ENCODE results near the gene MTHFS. TPM values are rescaled to one million over a fixed set of nuclear protein-coding genes. Genes with fewer than 3 reads are reported as not detected.
"Not testable (repeated sequence)": the region's sequence is repeated elsewhere in the genome, so short reads cannot be mapped to it uniquely, and the experiment has no call there.

Gene MTHFS
- total RNA-seq, 1 experiment from 2014 or later, result 51.9 TPM

DNA sequence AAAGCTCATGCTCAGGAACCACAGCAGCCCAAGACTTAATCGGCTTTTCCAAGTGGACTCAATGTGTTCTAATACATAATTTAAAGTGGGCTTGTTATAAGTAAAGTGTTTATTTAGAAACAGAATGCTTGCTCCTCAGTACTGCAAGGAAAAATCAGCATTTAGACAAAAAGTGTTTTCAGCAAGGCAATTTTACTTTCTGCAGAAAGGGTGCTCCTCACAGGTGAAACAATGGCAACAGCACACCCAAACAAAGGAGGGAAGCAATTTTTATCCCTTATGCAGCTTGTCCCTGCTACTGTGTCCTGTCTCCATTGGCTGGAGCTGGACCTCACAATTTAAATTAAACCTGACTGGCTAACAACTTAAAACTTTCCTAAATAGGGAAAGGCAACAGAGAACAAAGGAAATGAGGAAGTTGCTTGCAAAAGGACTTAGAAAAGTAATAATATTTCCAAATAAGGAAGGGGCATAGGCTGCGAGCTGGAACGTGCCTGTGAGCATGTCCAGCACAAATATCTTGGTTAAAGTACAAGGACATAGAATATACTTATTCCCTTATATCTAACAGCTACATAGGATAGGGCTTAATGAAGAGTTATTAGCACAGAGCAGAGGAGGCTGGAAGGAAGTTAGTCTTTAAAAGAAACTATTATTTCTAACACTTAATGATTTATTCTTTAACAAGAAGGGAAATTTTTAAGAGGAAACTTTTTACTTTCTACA is 19.1 kb upstream of the MTHFS start:
- DNase-seq (ENCODE audit: low spot score), result not testable (repeated sequence)

DNA sequence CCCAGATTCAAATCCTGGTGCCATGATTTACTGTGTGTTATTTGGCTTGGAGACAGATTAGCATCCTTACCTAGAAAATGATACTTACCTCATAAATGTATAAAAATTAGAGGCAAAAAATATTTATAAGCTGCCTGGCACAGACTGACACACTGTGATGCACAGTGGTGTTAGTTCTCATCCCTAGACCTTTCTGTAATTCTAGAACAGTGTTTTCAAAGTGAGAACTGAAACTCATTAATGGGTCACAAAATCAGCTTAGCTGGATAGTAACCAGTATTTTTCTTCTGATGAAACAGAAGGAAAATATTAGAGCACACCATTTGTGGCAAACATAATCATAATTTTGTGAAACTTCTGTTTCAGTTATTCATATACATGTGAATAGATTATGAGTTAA is 17.9 kb upstream of the MTHFS start:
- no peak for DNase-seq (ENCODE audit: low spot score)

- not testable (repeated sequence) for DNase-seq (ENCODE audit: low spot score)
These were observed 12.9 kb upstream of the MTHFS start for GRCh38 chr15:79909556-79910335.

DNA sequence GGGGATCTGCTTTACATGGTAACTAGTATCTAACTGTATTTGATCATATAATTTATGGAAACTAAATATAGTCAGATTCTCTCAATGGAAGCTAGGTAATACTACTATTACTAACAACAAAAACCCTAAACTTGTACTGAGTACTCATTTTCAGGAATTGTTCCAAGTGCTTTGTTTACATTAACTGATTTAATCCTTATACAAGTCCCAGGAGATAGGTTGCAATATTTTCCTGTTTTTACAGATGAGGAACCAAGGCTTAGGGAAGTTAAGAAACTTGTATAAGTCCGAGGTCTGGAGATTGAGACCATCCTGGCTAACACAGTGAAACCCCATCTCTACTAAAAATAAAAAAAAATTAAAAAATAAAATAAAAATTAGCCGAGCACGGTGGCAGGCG is 7.5 kb upstream of the MTHFS start:
- DNase-seq (ENCODE audit: low spot score), result no peak

DNA sequence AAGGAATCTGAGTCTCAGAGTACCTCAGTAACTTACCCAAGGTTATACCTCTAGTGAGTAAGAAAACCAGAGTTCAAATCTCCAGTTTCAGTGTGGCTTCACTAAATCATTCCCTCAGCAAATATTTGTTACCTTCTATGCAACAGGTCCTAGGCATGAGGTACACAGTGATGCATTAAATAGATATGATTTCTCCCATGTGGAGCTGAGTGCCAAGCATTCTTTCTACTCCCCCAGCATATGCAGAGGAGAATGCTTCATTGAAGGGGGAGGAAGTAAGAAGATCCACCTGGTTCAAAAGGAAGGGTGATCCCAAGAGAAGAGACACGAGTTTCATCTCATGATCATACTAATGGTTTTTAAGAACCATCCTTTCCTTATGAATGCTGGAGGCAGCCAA is 6.8 kb upstream of the MTHFS start:
- DNase-seq (ENCODE audit: low spot score), result no peak

- no peak for DNase-seq (ENCODE audit: low spot score)
These were observed 6.3 kb upstream of the MTHFS start for GRCh38 chr15:79903144-79903543.

GRCh38 chr15:79901958-79902357 is 5.1 kb upstream of the MTHFS start:
- no peak for DNase-seq (ENCODE audit: low spot score)

GRCh38 chr15:79900818-79901378 is 4.1 kb upstream of the MTHFS start:
- DNase-seq (ENCODE audit: low spot score), result not testable (repeated sequence)

DNA sequence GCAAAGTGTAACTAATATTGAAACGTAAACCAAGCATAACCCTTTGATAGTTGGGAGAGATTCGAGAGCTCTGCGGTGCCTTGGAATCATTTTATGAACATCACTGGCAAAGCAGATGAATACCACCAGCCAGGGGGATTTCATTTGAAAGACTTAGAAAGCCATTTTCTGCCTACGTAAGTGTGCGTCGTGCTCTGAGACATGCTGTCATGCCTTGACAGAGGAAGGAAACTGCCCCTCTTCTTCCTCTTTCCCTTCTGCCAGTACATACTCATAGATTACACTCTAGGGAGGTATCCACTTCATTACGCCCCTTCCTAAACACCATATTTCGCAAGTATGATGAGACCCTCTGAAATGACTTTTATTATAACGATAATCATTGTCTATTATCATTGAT is 3.3 kb upstream of the MTHFS start:
- no peak for DNase-seq (ENCODE audit: low spot score)

GRCh38 chr15:79898786-79899185 is 2.0 kb upstream of the MTHFS start:
- DNase-seq (ENCODE audit: low spot score), result not testable (repeated sequence)

GRCh38 chr15:79898369-79898768 is 1.6 kb upstream of the MTHFS start:
- DNase-seq (ENCODE audit: low spot score), result no peak

- DNase-seq (ENCODE audit: low spot score), result no peak
These were observed 893 bp upstream of the MTHFS start for GRCh38 chr15:79897701-79898113.

DNA sequence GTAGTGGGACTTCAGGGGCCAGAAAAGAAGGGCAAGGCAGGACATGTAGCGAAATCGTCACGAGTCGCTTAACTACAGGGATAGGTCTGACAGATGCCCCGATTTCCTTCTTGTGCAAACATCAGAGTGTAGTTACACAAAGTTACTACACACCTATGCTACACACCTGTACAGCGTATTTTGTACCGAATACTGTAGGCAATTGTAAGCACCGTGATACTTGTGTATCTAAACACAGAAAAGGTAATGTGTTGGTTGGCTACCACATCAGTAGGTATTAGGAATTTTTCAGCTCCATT is 515 bp upstream of the MTHFS start:
- no peak for DNase-seq (ENCODE audit: low spot score)

GRCh38 chr15:79896131-79896633 is 632 bp downstream of the MTHFS start:
- no peak for DNase-seq (ENCODE audit: low spot score)

GRCh38 chr15:79887054-79887930 is 9.5 kb downstream of the MTHFS start:
- DNase-seq (ENCODE audit: low spot score), result no peak

- no peak for DNase-seq (ENCODE audit: low spot score)
These were observed 10.7 kb downstream of the MTHFS start for GRCh38 chr15:79886124-79886523.

GRCh38 chr15:79884204-79884596 is 12.6 kb downstream of the MTHFS start:
- DNase-seq (ENCODE audit: low spot score), result no peak

GRCh38 chr15:79883579-79884203 is 13.1 kb downstream of the MTHFS start:
- DNase-seq (ENCODE audit: low spot score), result no peak

DNA sequence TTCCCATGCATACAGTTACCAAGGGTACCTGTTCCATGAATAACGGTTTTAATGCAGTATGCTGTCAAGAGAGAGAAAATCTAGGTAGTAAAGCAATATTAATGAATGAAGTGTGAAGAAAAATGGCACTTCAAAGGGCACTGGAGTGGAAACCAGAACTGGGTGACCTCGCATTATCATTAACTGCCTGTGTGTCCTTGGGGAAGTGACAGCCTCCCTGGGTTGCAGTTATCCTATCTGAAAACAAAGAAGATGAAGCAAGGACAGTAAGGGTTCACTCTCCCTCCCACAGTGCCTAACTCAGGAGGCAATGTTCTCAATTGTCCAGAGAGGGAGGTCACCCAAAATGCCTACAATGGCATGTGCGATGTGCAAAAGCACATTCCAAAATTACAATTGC is 15.1 kb downstream of the MTHFS start:
- DNase-seq (ENCODE audit: low spot score), result no peak

GRCh38 chr15:79881254-79881653 is 15.6 kb downstream of the MTHFS start:
- no peak for DNase-seq (ENCODE audit: low spot score)

GRCh38 chr15:79878078-79878705 is 18.6 kb downstream of the MTHFS start:
- no peak for DNase-seq (ENCODE audit: low spot score)

All from H4 (cell line).